NCI-H524 (cell line): ENCODE results near the gene TRIP13.
A peak's percentile ranks its signal among the peaks of the same experiment; 100 is the strongest.
"Not testable (repeated sequence)": the region's sequence is repeated elsewhere in the genome, so short reads cannot be mapped to it uniquely, and the experiment has no call there.

Experiments
- DNase-seq, 2 experiments: peaks; one replicate each; lab custom pipeline; 2025; lab: John Stamatoyannopoulos, UW

The TRIP13 gene

DNA sequence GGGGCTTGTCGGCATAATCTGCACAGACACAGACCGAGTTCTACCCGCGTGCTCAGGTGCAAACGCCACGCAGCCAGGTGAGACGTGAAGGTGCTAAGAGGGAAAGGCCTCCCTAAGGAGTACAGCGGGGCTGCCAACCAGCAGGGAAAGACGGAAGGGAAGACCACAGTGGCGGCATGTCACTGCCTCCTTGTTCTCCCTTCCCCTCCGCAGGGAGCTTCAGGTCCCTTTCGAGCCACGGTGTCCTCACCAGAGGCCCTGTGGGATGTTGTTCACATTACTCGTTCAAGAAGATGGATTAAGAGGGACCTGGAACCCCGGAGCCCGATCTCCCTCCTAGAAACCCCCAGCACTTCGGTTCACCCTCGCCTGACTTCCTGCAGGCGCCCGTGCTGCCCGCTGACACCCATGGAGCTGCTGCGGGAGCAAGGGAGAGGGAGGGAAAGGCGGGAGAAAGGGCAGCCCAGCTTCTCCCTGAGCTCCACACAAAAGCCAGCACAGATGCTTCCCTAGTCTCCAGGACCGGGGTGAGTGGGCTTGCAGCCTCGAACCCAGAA, 769 bp upstream of the TRIP13 start:
- peak in 1 of 2 experiments; percentile 56 for DNase-seq

DNA sequence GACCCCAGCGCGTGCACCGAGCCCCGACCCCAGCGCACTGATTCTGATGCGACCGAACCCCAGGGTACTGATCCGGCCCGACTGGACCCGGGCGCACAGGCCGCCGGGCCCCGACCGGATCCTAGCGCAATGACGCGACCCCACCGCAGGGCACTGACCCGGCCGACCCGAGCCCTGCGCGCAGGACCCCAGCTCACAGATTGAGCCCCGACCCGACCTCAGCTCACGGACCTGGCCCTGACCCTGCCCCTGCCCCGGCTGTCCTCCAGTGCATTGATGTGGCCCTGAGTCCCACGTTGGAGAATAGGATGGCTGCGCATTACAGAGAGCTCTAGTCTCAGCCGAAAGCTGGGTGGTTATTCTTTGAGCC, 438 bp downstream of the TRIP13 start:
- no peak for DNase-seq

DNA sequence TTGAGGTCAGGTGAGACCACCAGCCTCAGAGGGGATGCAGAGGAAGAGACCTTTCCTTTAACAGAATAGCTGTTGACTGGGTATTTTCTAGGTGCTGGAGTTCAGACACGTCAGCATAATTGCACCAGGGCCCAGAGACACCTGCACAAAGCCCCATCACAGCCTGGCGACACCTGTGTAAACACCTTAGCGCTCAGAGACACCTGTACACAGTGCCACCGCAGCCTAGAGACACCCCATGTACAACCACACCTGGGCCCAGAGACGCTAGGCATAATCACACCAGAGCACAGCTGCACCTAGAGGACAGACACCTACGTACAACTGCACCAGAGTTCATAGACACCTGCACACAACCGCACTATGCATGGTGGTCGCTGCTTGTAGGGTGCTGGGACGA, 1.0 kb downstream of the TRIP13 start:
- DNase-seq, result no peak

DNA sequence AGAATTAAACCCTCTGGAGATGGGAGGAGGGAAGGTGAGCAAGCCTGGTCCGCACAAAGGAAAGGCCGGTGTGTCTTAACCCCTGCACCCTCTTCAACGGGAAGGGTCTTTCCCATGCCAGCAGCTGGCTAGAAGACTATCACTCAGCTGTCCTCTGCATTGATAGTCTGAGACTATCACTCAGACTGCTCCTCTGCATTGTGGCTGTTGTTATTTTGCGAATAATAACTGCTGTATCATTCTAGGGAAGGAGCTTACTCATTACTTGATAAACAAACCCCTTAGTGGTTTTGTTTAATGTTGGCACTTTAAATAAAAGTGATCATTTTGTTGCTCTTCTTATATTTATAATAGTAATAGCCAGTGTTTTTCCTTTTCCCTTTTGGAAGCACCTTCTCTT, 8.1 kb downstream of the TRIP13 start:
- no peak for DNase-seq

DNA sequence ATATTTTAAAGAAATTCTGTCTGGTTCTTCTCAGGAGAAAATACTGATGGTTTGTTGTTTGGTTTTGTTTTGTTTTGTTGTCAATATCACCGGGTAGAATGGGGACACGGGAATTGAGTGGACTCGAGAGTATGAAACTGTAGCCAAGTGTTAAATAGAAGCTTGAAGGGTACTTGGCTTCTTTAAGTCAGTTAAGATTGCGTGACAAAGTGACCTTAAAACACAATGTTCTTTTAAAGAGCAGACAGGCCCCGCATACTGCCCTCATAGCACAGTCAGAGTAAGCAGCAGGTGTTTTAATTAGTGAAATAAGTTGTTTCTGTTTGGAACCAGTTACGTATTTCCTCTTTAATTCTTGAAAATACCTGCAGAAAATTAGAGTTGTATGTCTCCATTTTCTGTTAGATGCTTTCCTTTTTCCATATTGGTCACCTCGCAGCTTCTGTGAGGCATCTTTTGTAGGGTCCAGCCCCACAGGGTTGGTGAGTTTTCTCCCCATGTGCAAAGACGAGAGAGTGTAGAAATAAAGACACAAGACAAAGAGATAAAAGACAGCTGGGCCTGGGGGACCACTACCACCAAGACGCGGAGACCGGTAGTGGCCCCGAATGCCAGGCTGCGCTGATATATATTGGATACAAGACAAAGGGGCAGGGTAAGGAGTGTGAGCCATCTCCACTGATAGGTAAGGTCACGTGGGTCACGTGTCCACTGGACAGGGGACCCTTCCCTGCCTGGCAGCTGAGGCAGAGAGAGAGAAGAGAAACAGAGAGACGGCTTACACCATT, 9.6 kb downstream of the TRIP13 start:
- DNase-seq, result no peak

DNA sequence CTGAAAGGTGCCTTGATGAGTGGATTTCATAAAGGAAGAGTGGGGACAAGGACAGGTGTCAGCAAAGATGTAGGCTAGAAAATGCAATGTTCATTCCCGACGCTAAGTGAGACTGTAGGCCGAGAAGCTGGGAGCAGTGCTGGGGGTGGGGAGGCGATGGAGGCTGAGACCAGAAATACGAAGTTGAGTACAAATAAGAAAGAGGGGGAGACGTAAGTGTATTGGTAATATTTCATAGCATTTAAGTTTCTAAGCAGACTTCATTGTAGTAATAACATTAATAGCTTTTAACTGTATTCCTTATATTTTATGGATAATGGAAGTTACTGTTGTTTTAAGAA, 11.0 kb downstream of the TRIP13 start:
- no peak for DNase-seq

DNA sequence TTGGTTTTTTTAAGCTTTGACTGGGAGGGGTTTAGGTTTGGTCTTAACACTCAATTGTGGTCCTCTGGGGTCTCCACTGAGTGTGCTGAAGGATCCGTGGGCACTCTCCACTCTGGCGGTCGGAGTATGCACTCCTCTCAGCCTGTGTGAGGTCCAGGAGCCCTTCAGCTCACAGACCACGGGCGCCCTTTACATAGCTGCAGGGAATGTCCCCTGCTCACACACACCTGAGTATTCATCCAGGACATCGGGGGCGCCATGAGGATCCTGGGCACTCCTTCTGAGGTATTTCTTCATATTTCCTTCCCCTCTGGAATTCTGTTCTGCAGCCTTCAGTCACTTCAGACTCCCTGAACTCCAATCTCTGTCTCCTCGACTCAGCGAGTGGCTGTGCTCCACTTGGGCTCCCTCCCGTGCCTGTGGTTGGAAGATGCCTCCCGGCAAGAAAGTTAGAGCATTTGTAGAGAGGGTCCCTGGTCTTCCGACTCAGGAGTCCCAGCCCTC, 12.5 kb downstream of the TRIP13 start:
- DNase-seq, result no peak

DNA sequence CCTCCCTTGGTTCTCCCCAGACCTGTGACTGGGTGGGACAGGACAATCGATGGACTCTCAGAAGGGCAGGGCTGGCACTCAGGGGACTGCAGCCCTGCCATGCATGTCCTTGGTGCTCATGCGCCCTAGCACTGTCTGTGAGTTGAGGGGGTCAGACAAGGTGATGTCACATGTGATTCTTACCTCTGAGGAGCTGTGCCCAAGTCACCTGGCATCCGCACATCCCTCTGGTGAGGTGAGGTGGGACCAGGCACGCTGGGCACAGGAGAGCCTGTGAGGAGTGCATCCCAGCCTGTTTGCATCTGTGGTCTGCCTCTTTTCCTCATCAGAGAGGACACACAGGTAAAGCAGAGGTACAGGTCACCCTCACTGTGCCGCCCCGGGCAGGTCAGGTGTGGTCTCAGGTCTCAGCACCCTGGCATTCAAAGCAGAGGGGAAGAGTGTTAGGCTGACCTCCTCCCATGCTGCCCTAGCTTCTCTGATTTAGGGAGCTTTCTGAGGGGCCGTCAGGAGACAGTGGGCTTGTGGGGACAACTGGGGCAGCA, 14.8 kb downstream of the TRIP13 start:
- no peak for DNase-seq

DNA sequence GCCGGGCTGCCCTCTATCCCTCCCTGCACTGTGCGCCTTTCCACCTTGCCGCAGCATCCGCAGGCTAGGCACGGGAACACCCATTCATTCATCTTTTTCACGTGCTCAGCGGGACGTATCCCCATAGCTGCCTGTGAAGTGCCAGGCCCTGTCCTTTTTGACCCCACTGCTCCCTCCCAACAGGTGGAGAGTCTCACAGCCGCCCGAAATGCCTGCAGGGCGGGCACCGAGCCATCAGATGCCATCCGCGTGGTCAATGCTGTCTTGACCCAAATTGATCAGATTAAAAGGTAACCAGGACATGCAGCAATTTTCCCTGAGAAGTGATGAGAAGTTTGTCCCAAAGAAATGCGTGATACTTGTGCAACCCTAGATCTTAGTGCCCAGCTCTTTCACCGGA, 15.5 kb downstream of the TRIP13 start:
- no peak for DNase-seq

DNA sequence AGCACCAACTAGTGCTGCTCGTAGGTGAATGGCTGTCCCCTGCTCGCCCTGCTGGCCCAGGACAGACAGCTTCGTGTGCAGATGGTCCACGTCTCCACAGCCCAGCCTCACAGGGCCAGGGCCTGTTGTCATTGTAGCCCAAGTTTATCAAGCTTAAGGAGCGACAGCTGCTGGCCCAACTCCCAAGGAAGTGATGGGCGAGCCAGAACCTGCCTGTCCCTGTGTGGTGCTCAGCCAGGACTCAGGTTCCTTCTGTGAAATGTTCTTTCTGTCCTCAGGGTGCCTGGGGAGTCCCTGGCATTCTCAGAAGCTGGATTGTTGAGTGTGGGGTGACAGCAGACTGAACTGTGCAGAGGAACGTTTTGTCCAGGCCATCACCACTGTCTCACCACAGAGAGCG, 16.4 kb downstream of the TRIP13 start:
- DNase-seq, result peak; percentile 33 to 70

DNA sequence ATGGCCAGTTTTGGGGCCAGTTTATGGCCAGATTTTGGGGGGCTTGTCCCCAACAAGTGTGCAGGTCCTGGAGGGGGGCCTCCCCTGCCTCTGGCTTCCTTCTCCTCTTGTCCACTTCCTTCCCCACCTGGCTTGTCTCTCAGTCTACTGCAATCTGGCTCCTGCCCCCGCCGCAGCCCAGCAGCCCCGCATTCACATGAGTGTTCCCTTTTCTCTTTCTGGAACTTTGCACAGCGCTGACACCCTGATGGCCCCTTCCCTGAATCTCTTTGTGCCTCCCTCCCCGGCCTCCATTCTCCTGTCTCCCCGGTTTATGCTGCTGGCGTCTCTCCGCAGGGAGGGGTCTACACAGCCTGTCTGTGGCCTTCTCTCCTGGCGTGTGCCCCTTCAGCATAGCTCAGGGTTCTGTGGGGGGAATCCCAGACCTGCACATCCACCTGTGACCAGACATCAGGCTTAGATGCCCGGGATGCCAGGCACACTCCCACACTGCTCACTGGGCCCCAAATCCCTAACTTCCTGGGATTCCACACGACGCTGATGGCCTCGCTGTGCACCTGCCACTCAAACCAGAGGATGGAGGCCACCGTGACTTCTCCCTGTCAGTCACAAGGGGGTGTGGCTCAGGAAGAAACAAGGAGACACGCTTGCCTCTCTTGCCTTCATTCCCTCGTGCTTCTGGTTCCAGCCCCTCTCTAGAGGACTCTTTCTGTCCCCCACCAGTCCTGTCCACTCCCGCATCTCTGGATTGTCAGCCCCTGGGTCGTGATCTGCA, 17.5 kb downstream of the TRIP13 start:
- no peak for DNase-seq

DNA sequence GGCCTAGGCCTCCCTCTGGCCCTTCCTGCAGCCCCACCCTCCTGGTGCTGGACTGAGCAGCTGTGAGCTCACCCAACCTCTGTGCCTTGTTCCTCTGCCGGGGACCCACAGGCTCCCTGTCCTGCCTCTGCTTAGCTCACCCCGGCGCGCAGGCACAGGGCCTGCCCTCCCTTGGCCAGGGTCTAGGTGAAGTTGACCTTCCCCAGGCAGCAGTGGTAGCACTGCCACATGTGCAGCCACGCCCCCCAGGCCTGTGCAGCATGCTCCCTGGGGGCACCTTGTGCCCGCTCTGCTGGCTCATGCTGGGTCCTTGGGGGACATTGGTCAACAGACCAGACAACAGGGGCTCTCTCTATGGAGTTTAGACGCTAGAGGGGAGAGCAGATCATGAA, 18.1 kb downstream of the TRIP13 start:
- DNase-seq, result no peak

DNA sequence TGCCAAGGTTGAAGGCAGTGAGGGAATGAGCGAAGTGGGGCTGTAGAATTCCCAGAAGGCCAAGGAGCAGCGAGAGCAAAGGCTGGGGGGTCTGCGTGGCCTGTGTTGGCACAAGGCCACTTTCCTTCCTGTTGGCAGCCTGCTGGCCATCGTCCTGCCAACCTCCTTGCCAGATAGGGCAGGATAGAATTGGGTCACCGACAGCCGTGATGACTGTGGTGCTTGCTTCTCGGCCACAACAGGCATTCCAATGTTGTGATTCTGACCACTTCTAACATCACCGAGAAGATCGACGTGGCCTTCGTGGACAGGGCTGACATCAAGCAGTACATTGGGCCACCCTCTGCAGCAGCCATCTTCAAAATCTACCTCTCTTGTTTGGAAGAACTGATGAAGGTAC, 18.9 kb downstream of the TRIP13 start:
- DNase-seq, result no peak

DNA sequence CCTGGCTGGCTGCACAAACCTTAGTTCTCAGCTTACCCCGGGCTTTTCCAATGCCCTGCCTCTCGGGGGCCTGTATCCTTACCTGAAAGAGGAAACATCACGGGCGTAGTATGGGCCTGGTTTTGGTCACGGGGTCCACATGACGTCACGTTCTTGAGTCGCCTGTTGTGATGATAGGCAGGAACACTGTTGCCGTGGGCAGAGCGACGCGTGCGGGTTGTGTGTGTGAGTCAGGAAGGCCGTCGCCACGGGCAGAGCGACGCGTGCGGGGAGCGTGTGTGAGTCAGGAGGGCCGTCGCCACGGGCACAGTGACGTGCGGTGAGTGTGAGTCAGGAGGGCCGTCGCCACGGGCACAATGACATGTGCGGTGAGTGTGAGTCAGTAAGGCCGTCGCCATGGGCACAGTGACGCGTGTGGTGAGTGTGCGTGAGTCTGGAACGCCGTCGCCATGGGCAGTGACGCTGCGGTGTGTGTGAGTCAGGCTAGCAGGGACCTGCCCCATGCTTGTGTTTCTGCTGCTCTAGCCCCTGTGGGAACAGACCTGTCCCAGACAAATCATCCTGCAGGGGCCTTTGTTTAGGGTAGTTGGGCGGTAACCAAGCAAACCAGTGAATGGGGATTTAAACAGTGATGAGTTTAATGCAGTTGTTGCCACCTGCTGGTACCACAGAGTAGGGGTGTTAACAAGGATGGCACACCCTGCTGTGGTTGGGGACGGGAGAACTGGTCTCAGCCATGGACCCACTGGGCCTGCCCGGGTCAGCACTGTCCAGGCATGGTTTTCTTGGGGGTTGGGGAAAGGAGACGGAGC, 19.8 kb downstream of the TRIP13 start:
- DNase-seq, result peak; percentile 17 to 35

DNA sequence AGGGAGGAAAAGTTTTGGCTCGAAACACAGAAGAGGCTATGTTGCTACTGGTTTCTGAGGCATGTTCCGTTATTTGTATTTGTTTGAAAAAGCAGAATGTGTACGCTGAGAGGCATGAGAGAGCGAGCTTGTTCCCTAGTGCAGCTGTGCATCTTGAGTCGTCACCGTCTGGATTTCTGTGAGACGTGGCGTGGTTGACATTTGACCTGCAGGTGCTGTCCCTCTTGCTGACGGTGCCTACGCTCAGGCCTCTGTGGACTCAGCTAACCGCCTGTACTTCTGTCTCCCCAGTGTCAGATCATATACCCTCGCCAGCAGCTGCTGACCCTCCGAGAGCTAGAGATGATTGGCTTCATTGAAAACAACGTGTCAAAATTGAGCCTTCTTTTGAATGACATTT, 21.5 kb downstream of the TRIP13 start:
- no peak for DNase-seq

DNA sequence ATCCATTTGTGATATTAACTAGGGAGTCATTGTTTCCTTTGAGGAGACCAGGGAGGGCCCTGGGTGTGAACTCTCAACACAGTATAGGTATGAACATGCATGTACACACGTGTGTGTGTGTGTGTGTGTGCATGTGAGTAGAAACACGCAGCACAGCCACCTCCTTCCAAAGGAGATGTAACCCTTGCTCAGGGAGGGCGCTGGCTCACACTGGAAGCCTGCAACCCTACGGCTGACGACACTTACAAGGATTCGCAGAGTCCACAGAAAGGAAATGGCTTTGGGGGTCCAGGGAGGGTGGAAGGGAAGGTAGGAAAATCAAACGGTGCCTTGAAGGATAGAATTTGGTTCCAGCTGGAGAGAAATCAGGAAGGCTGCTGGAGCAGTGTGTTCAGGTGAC, 21.9 kb downstream of the TRIP13 start:
- no peak for DNase-seq

DNA sequence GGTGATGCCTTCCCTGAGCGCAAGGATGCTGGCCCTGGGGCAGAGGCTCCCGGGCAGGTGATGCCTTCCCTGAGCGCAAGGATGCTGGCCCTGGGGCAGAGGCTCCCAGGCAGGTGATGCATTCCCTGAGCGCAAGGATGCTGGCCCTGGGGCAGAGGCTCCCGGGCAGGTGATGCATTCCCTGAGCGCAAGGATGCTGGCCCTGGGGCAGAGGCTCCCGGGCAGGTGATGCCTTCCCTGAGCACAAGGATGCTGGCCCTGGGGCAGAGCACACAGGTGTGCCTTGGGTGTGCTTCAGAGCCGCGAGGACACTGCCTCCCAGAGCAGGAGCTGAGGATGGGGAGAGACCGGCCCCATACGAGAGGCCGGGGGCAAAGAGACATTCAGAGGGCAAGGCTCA, 22.7 kb downstream of the TRIP13 start:
- not testable (repeated sequence) for DNase-seq

DNA sequence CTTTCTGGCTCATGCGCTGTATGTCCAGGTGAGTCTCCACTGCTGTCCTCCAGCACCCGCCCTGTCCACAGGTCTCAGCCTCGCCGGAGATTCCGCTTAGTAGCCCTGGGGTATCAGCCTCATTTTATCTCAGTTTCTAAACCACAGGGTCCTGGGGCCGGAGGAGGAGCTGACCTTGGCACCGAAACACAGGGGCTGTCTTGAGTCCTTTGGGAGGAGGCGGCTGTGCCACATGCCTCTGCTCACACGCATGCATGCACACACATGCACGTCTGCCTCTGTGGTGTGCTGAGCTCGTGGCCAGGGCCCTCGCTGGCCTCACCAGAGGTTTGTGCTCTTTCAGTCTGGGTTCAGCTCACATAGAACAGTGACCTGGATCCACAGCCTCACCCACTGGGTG, 23.3 kb downstream of the TRIP13 start:
- DNase-seq, result no peak

DNA sequence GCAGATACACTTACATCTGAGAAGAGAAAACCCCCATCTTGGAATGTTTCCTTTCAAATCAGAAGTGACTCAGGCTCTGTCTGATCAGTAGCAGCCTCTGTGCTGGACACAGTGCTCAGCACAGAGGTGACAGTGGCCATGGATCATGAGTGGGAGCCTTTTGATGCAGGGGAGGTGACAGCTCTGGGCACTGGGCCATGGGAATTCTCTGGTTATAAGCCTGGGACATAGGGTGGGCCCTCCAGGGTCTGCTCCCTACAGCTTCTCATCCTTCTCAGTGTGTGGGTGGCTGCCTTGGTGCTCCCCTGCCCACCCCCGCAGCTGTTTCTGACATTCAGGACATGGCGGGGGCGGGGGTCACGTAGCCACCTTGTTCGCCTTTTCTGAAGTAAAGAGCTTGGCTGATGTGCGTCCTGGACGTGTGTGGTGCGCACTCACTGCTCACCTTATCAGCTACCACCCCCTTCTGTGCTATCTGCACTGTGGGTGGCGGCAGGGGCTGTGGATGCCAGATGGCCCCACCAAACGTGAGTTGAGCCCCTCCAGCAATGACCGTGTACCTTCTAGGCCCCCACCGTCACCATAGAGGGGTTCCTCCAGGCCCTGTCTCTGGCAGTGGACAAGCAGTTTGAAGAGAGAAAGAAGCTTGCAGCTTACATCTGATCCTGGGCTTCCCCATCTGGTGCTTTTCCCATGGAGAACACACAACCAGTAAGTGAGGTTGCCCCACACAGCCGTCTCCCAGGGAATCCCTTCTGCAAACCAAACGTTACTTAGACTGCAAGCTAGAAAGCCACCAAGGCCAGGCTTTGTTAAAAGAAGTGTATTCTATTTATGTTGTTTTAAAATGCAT, 24.0 kb downstream of the TRIP13 start:
- no peak for DNase-seq

DNA sequence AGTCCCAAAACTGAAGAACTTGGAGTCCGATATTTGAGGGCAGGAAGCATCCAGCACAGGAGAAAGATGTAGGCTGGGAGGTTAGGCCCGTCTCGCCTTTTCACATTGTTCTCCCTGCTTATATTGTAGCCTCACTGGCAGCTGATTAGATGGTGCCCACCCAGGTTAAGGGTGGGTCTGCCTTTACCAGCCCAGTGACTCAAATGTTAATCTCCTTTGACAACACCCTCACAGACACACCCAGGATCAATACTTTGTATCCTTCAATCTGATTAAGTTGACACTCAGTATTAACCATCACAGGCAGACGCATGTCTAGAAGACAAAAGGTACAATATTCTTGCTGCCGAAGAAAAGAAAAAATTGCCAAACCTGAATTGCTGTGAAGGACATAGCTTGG, 26.0 kb downstream of the TRIP13 start:
- not testable (repeated sequence) for DNase-seq

DNA sequence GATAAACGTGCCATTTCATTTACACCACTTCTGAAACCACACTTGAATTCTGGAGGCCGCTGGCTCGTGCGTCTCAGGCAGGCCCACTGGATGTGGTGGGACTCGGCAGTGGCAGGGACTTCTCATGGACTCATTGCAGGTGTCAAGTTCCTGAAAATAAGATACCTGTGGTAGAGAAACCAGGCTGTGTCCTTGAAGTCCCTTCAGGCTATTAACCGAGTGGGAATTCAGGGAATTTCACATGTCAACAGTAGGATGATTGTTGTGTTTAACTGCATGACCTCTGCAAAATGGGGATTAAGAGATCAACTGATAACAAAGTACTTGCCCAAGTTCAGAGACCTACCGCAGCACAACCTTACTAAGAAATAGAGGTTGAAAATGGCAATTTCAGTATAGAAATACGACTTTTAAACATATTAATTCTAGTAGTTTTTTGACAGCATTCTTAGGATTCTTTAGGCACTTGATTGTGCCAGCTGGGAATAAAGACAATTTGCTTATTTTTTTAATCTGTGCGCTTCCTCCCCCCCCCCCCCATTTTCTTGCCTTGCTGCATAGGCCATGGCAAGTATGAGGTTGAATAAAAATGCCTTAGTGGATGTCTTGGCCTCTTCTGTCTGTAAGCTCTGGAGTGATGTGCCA, 26.8 kb downstream of the TRIP13 start:
- no peak for DNase-seq
